ENCODE data around the gene SLAMF8. TPM values are rescaled to one million over a fixed set of nuclear protein-coding genes. Genes with fewer than 3 reads are reported as not detected.
A peak's percentile ranks its signal among the peaks of the same experiment; 100 is the strongest.

SLAMF8 gene
- total RNA-seq, 1 experiment from 2014 or later = not detected

- DNase-seq (ENCODE audit: low spot score) = no peak
- in situ Hi-C loops (cut with HindIII; ENCODE audit: low sequenced_read_pairs) = no loop called here
Measured at GRCh38 chr1:159866066-159866465, 39.4 kb downstream of the SLAMF8 start.

- DNase-seq (ENCODE audit: low spot score) = no peak
- in situ Hi-C loops (cut with HindIII; ENCODE audit: low sequenced_read_pairs) = no loop called here
Measured at GRCh38 chr1:159866905-159867663, 40.4 kb downstream of the SLAMF8 start.

GRCh38 chr1:159867664-159868026 lies 41.0 kb downstream of the SLAMF8 start:
- DNase-seq (ENCODE audit: low spot score) = peak; percentile 34
- in situ Hi-C loops (cut with HindIII; ENCODE audit: low sequenced_read_pairs) = no loop called here

- DNase-seq (ENCODE audit: low spot score) = peak; percentile 87
- in situ Hi-C loops (cut with HindIII; ENCODE audit: low sequenced_read_pairs) = no loop called here
Measured at GRCh38 chr1:159868766-159869165, 42.1 kb downstream of the SLAMF8 start.

- in situ Hi-C loops (cut with HindIII; ENCODE audit: low sequenced_read_pairs) = no loop called here
- DNase-seq (ENCODE audit: low spot score) = no peak
Measured at GRCh38 chr1:159869173-159869572, 42.5 kb downstream of the SLAMF8 start.

GRCh38 chr1:159869607-159870006 lies 42.9 kb downstream of the SLAMF8 start:
- DNase-seq (ENCODE audit: low spot score) = no peak

GRCh38 chr1:159870704-159871103 lies 44.0 kb downstream of the SLAMF8 start:
- in situ Hi-C loops (cut with HindIII; ENCODE audit: low sequenced_read_pairs) = no loop called here
- DNase-seq (ENCODE audit: low spot score) = no peak

More at GRCh38 chr1:159869607-159870006, 42.9 kb downstream of the SLAMF8 start:
- in situ Hi-C loops (cut with HindIII; ENCODE audit: low sequenced_read_pairs) = no loop called here

GRCh38 chr1:159872891-159873290 lies 46.2 kb downstream of the SLAMF8 start:
- peak; percentile 87 for DNase-seq (ENCODE audit: low spot score)
- in situ Hi-C loops (cut with HindIII; ENCODE audit: low sequenced_read_pairs) = no loop called here

GRCh38 chr1:159873530-159874143 lies 47.0 kb downstream of the SLAMF8 start:
- in situ Hi-C loops (cut with HindIII; ENCODE audit: low sequenced_read_pairs) = no loop called here
- DNase-seq (ENCODE audit: low spot score) = no peak

- peak; percentile 34 for DNase-seq (ENCODE audit: low spot score)
- in situ Hi-C loops (cut with HindIII; ENCODE audit: low sequenced_read_pairs) = no loop called here
Measured at GRCh38 chr1:159877695-159878444, 51.2 kb downstream of the SLAMF8 start.

GRCh38 chr1:159879136-159879535 lies 52.5 kb downstream of the SLAMF8 start:
- DNase-seq (ENCODE audit: low spot score) = no peak
- in situ Hi-C loops (cut with HindIII; ENCODE audit: low sequenced_read_pairs) = no loop called here

GRCh38 chr1:159879977-159880376 lies 53.3 kb downstream of the SLAMF8 start:
- in situ Hi-C loops (cut with HindIII; ENCODE audit: low sequenced_read_pairs) = no loop called here
- DNase-seq (ENCODE audit: low spot score) = no peak

- in situ Hi-C loops (cut with HindIII; ENCODE audit: low sequenced_read_pairs) = no loop called here
- DNase-seq (ENCODE audit: low spot score) = no peak
Measured at GRCh38 chr1:159880430-159880829, 53.8 kb downstream of the SLAMF8 start.

GRCh38 chr1:159881622-159882526 lies 55.2 kb downstream of the SLAMF8 start:
- peak; percentile 74 for DNase-seq (ENCODE audit: low spot score)
- in situ Hi-C loops (cut with HindIII; ENCODE audit: low sequenced_read_pairs) = no loop called here

GRCh38 chr1:159882527-159882862 lies 55.8 kb downstream of the SLAMF8 start:
- in situ Hi-C loops (cut with HindIII; ENCODE audit: low sequenced_read_pairs) = no loop called here
- DNase-seq (ENCODE audit: low spot score) = no peak

- in situ Hi-C loops (cut with HindIII; ENCODE audit: low sequenced_read_pairs) = no loop called here
- DNase-seq (ENCODE audit: low spot score) = no peak
Measured at GRCh38 chr1:159883134-159883533, 56.5 kb downstream of the SLAMF8 start.

GRCh38 chr1:159884296-159884695 lies 57.6 kb downstream of the SLAMF8 start:
- in situ Hi-C loops (cut with HindIII; ENCODE audit: low sequenced_read_pairs) = no loop called here
- DNase-seq (ENCODE audit: low spot score) = peak; percentile 79

Data from G401 (cell line).